K562 (cell line): Measurements from ENCODE around the gene ELOVL1. TPM values are rescaled to one million over a fixed set of nuclear protein-coding genes. Genes with fewer than 3 reads are reported as not detected.

Experiments used
- ATAC-seq: fragments of 200-7000 bp; cut with Tn5 transposase; 3 replicates; pipeline ENCODE4 v1.9.1; 2020; ENCODE audit warnings: moderate library complexity
- BruUV-seq: library from RNA; stranded (reverse); fragments of 400-500 nt; replicated peaks from 2 replicates; lab custom pipeline; 2021; lab: Mats Ljungman, UMichigan
- CTCF ChIA-PET: fragments of 300-600 bp; formaldehyde crosslinking; extraction: SDS; loops from one replicate; lab custom pipeline; 2021; ENCODE audit warnings: low intra/inter-chr PET ratio; lab: Yijun Ruan, JAX
- POLR2A ChIA-PET: fragments of 300-600, 350-650 bp; sonication (Branson Sonifier 250); formaldehyde crosslinking; extraction: SDS; loops from one replicate; lab custom pipeline; 2021; ENCODE audit warnings: antibody characterized with exemption, inconsistent platforms; lab: Yijun Ruan, JAX
- DNase-seq, 4 experiments: peaks; one replicate each; pipeline versions ENCODE4 v3.0.0 to v3.0.0-alpha.2; 2011 to 2018; ENCODE audit warnings: low spot score in 3 of 4, mixed read lengths in 3 of 4; ENCODE audit errors: extremely low read depth in 1 of 4
- FAIRE-seq: peaks from 2 replicates; lab custom pipeline; 2011; peaks lifted over from hg19 to GRCh38; lab: Jason Lieb, UNC
- H2AFZ ChIP-seq: 2 replicates; pipeline ENCODE4 v1.6.0; 2011; ENCODE audit warnings: low read depth, low read length, control low read depth, inconsistent platforms
- H3K27ac ChIP-seq: fragments of 200-600 bp; 3 replicates; pipeline ENCODE4 v1.8.0; 2011; ENCODE audit warnings: low read depth, mild to moderate bottlenecking, control low read depth, inconsistent platforms, low read length, moderate library complexity, mixed read lengths; ENCODE audit errors: extremely low read depth
- H3K27me3 ChIP-seq, 2 experiments: fragments of 300-600 bp in 1 of 2; 2 replicates in 1 of 2; 3 replicates in 1 of 2; pipeline versions ENCODE4 v1.6.0 to v1.8.0; 2011; ENCODE audit warnings: inconsistent platforms in 2 of 2, low read length in 2 of 2, mild to moderate bottlenecking in 1 of 2, mixed read lengths in 1 of 2, moderate library complexity in 1 of 2; ENCODE audit not compliant: control insufficient read depth in 2 of 2, insufficient read depth in 2 of 2
- H3K36me3 ChIP-seq: fragments of 300-600 bp; 3 replicates; pipeline ENCODE4 v1.8.0; 2011; ENCODE audit warnings: mild to moderate bottlenecking, low read length, inconsistent platforms; ENCODE audit not compliant: control insufficient read depth, insufficient read depth
- H3K4me1 ChIP-seq, 2 experiments: fragments of 200-600 bp in 1 of 2; replicated peaks in 1 of 2; 2 replicates in 1 of 2; 3 replicates in 1 of 2; pipeline versions ENCODE4 v1.5.1 to v1.8.0; 2011; ENCODE audit warnings: inconsistent platforms in 2 of 2, low read length in 2 of 2, mild to moderate bottlenecking in 1 of 2, mixed read lengths in 1 of 2, moderate library complexity in 1 of 2; ENCODE audit not compliant: control insufficient read depth in 2 of 2, insufficient read depth in 2 of 2
- H3K4me2 ChIP-seq: 2 replicates; pipeline ENCODE4 v1.6.1; 2011; ENCODE audit warnings: low read length, control low read depth, inconsistent platforms, mixed read lengths; ENCODE audit not compliant: insufficient read depth
- H3K4me3 ChIP-seq: fragments of 200-600 bp; sonication (generic), shearing (Covaris generic); 2 replicates; pipeline ENCODE4 v1.5.1; 2016; ENCODE audit warnings: control low read depth, inconsistent platforms
- H3K79me2 ChIP-seq: fragments of 200-600 bp; 3 replicates; pipeline ENCODE4 v1.8.0; 2011; ENCODE audit warnings: low read length, inconsistent platforms; ENCODE audit not compliant: control insufficient read depth, insufficient read depth
- H3K9ac ChIP-seq, 2 experiments: 2 replicates each; pipeline versions ENCODE4 v1.6.0 to v1.6.1; 2011; ENCODE audit warnings: low read depth in 2 of 2, low read length in 2 of 2, control low read depth in 1 of 2, inconsistent platforms in 1 of 2, mild to moderate bottlenecking in 1 of 2, mixed read lengths in 1 of 2; ENCODE audit not compliant: insufficient read depth in 1 of 2
- H3K9me1 ChIP-seq: one replicate; pipeline ENCODE4 v1.6.0; 2011; ENCODE audit warnings: inconsistent platforms, mild to moderate bottlenecking, low read length, moderate library complexity; ENCODE audit not compliant: control insufficient read depth, insufficient read depth
- H3K9me3 ChIP-seq: replicated peaks from 2 replicates; pipeline ENCODE4 v1.5.1; 2011; ENCODE audit warnings: low read depth, low read length, inconsistent platforms; ENCODE audit not compliant: control insufficient read depth, insufficient read depth
- H4K20me1 ChIP-seq: replicated peaks from 2 replicates; pipeline ENCODE4 v1.6.1; 2011; ENCODE audit warnings: low read length, inconsistent platforms, mixed read lengths; ENCODE audit not compliant: control insufficient read depth, insufficient read depth
- DACH1 ChIP-seq: fragments of 450-650 bp; IDR thresholded peaks from 2 replicates; pipeline ENCODE4 v1.6.1; 2018; ENCODE audit not compliant: partially characterized antibody
- GABPA ChIP-seq: fragments of 200-800 bp; sonication (Bioruptor generic); conservative IDR thresholded peaks from 2 replicates; pipeline ENCODE4 v1.6.1; 2016; ENCODE audit warnings: low read depth, missing genetic modification characterization, missing compliant biosample characterization
- HSF4 ChIP-seq: fragments of 250-450 bp; sonication (Bioruptor Pico); IDR thresholded peaks from 2 replicates; pipeline ENCODE4 v2.1.2; 2022; ENCODE audit warnings: mild to moderate bottlenecking, moderate library complexity, borderline replicate concordance
- NCOA4 ChIP-seq: fragments of 450-650 bp; IDR thresholded peaks from 2 replicates; pipeline ENCODE4 v1.6.1; 2018; ENCODE audit warnings: mild to moderate bottlenecking; ENCODE audit not compliant: partially characterized antibody
- NFYB ChIP-seq: IDR thresholded peaks from 2 replicates; pipeline ENCODE4 v1.6.1; 2011; ENCODE audit warnings: mild to moderate bottlenecking, moderate library complexity; ENCODE audit not compliant: insufficient read length; ENCODE audit errors: extremely low read depth
- PTBP1 ChIP-seq: fragments of 200-400 bp; formaldehyde crosslinking; IDR thresholded peaks from 2 replicates; pipeline ENCODE4 v1.6.1; 2017; ENCODE audit warnings: low read depth, low read length
- SMAD3 ChIP-seq: fragments of 450-650 bp; formaldehyde crosslinking; conservative IDR thresholded peaks from 2 replicates; pipeline ENCODE4 v1.4.0; 2020; ENCODE audit warnings: mild to moderate bottlenecking
- SRF ChIP-seq, 2 experiments: fragments of 250-450, 450-650 bp in 1 of 2; sonication (Bioruptor Pico) in 1 of 2; sonication (generic) in 1 of 2; formaldehyde crosslinking; IDR thresholded peaks; 2 replicates each; pipeline versions ENCODE4 v1.5.0 to v1.5.1; 2020 to 2022; ENCODE audit warnings: mild to moderate bottlenecking in 1 of 2, missing genetic modification reagents in 1 of 2
- ZBTB7A ChIP-seq: IDR thresholded peaks from 2 replicates; pipeline ENCODE4 v1.6.1; 2011; ENCODE audit warnings: low read depth, mild to moderate bottlenecking, low read length, moderate library complexity, borderline replicate concordance; ENCODE audit not compliant: control insufficient read depth
- ZFP1 ChIP-seq: fragments of 450-650 bp; formaldehyde crosslinking; IDR thresholded peaks from 2 replicates; pipeline ENCODE4 v1.4.0; 2020; ENCODE audit warnings: mild to moderate bottlenecking, mixed read lengths
- ZNF232 ChIP-seq: sonication (generic); formaldehyde crosslinking; IDR thresholded peaks from 2 replicates; pipeline ENCODE4 v1.8.0; 2022; ENCODE audit warnings: mild to moderate bottlenecking, missing genetic modification reagents
- ZNF3 ChIP-seq: fragments of 250-450 bp; sonication (Bioruptor Pico); IDR thresholded peaks from 2 replicates; pipeline ENCODE4 v1.5.0; 2021; ENCODE audit warnings: mild to moderate bottlenecking, moderate library complexity
- ZNF561 ChIP-seq: fragments of 450-650 bp; formaldehyde crosslinking; conservative IDR thresholded peaks from 2 replicates; pipeline ENCODE4 v1.4.0; 2020; ENCODE audit warnings: mild to moderate bottlenecking, moderate library complexity
- ZNF589 ChIP-seq: fragments of 200-800 bp; sonication (Bioruptor generic); IDR thresholded peaks from 2 replicates; pipeline ENCODE4 v1.6.1; 2016; ENCODE audit warnings: low read depth, missing genetic modification characterization, missing compliant biosample characterization
- WGBS: fragments of 100-300 bp; shearing (Covaris generic); methylation state at CpG from one replicate; pipeline ENCODE4 v1.1.6; 2016; ENCODE audit warnings: low coverage, mixed read lengths; ENCODE audit not compliant: insufficient coverage; ENCODE audit errors: missing lambda C conversion rate; 5-methylcytosine and 5-hydroxymethylcytosine counted together
- in situ Hi-C: fragments of 300-500 bp; cut with MboI; formaldehyde crosslinking; loops from 4 replicates; pipeline ENCODE4 v1.15.0; 2018; ENCODE audit warnings: inconsistent platforms, mixed read lengths
- intact Hi-C: fragments of 100-400 bp; cut with micrococcal nuclease; formaldehyde crosslinking; loops from 2 replicates; pipeline ENCODE4 v1.14.2; 2022
- polyA plus RNA-seq, 8 experiments: library from polyadenylated mRNA; depleted of rRNA in 4 of 8; stranded (reverse) in 5 of 8; unstranded in 3 of 8; fragments of >200 nt; fragmentation: Nextera tagmentation in 2 of 8; fragmentation: Illumina TruSeq in 1 of 8; extraction: Ambion mirVana in 2 of 8; extraction: Trizol in 1 of 8; gene quantifications; 2 replicates each; pipeline versions ENCODE4 v1.2.1 to v1.2.3, GENCODE V29; 2011 to 2014; ENCODE audit warnings: inconsistent platforms in 1 of 8, missing spikeins in 1 of 8
- total RNA-seq, 7 experiments: library from RNA; depleted of rRNA in 6 of 7; stranded (reverse); fragments of >200 nt in 6 of 7; fragmentation: Illumina TruSeq in 2 of 7; extraction: Trizol in 2 of 7; gene quantifications; 2 replicates each; pipeline versions ENCODE4 v1.2.1 to v1.2.3, GENCODE V29; 2011 to 2021; ENCODE audit warnings: low replicate concordance in 1 of 7
- TF ChIP-seq, protein P1 (sequence below), 3 experiments: fragments of 200-800 bp in 1 of 3; sonication (Bioruptor generic) in 1 of 3; sonication (generic) in 1 of 3; formaldehyde crosslinking in 1 of 3; IDR thresholded peaks; 2 replicates each; pipeline versions ENCODE4 v1.6.1 to v1.8.0; 2016 to 2022; ENCODE audit warnings: mild to moderate bottlenecking in 2 of 3, missing compliant biosample characterization in 2 of 3, missing genetic modification characterization in 2 of 3, missing genetic modification reagents in 1 of 3
- TF ChIP-seq, protein P2 (sequence below): fragments of 450-650 bp; IDR thresholded peaks from 2 replicates; pipeline ENCODE4 v1.7.1; 2018; ENCODE audit warnings: mild to moderate bottlenecking, low read depth; ENCODE audit not compliant: partially characterized antibody

ELOVL1 gene
- total and polyA plus RNA-seq, 9 of the 15 experiments (the other 6 are each of a cell fraction or from before 2014, with no cell fraction given): 51.0 to 157 (median 70.3) TPM

DNA sequence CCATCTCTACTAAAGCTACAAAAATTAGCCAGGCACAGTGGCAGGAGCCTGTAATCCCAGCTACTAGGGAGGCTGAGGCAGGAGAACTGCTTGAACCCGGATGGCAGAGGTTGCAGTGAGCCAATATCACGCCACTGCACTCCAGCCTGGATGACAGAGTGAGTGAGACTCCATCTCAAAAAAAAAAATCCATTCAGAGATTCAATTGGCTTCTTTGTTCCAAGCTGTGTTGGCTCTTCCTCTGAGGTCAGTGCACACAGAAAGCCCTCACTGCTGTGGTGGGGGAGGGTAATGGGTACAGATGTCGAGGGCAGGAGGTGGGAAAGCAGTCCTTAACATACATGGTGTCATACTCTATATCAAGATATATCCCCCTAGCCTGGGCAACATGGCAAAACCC, 52.3 kb downstream of the ELOVL1 start:
- ATAC-seq (no peak), DNase-seq (no peak), FAIRE-seq (no peak)
- Histone ChIP-seq H3K4me2 (no peak overlapping the region), H2AFZ (no peak overlapping the region), H3K36me3 (no peaks in the 10 kb centered on the region), H4K20me1 (peaks cover 8% of the 10 kb centered on the region; the same call in 1 of the 2 replicates), H3K9me1 (no peaks in the 10 kb centered on the region), H3K4me1 (peaks cover 3 to 16% of the 10 kb centered on the region in 2 experiments; a peak in 3 of 5 replicates), H3K4me3 (no peak overlapping the region), H3K27me3 (peaks cover 6 to 44% of the 10 kb centered on the region in 2 experiments; a peak in 3 of 5 replicates), H3K79me2 (no peaks in the 10 kb centered on the region), H3K9me3 (no peaks in the 10 kb centered on the region), H3K9ac (no peak overlapping the region), H3K27ac (no peak overlapping the region)
- 8% methylated on average over 3 of the region's 3 CpGs for WGBS
- BruUV-seq: no TSS peak
- in situ Hi-C loops (no loop called here), intact Hi-C loops (no loop called here)
- CTCF ChIA-PET: no interaction called here
- TF ChIP-seq, protein P1, sequence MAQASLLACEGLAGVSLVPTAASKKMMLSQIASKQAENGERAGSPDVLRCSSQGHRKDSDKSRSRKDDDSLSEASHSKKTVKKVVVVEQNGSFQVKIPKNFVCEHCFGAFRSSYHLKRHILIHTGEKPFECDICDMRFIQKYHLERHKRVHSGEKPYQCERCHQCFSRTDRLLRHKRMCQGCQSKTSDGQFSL (CRISPR knock-in tag; IDR thresholded peaks at IDR 0.05): no peak
- TF ChIP-seq, protein P1 (tag; IDR thresholded peaks at IDR 0.05): no peak
- TF ChIP-seq, protein P2, sequence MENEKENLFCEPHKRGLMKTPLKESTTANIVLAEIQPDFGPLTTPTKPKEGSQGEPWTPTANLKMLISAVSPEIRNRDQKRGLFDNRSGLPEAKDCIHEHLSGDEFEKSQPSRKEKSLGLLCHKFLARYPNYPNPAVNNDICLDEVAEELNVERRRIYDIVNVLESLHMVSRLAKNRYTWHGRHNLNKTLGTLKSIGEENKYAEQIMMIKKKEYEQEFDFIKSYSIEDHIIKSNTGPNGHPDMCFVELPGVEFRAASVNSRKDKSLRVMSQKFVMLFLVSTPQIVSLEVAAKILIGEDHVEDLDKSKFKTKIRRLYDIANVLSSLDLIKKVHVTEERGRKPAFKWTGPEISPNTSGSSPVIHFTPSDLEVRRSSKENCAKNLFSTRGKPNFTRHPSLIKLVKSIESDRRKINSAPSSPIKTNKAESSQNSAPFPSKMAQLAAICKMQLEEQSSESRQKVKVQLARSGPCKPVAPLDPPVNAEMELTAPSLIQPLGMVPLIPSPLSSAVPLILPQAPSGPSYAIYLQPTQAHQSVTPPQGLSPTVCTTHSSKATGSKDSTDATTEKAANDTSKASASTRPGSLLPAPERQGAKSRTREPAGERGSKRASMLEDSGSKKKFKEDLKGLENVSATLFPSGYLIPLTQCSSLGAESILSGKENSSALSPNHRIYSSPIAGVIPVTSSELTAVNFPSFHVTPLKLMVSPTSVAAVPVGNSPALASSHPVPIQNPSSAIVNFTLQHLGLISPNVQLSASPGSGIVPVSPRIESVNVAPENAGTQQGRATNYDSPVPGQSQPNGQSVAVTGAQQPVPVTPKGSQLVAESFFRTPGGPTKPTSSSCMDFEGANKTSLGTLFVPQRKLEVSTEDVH: no peak
- TF ChIP-seq ZNF3 (CRISPR knock-in tag) (no peak), DACH1 (no peak), SRF (CRISPR knock-in tag; IDR thresholded peaks at IDR 0.05) (no peak), ZNF561 (CRISPR knock-in tag) (no peak), ZFP1 (CRISPR knock-in tag) (no peak), NCOA4 (no peak), ZNF589 (CRISPR knock-in tag) (no peak), GABPA (tag) (no peak), PTBP1 (no peak), ZNF232 (CRISPR knock-in tag) (no peak), ZBTB7A (no peak), SMAD3 (CRISPR knock-in tag) (no peak), NFYB (no peak), HSF4 (CRISPR knock-in tag) (no peak)
- POLR2A ChIA-PET: no interaction called here
